ENCODE measurements around the gene SLC26A9. TPM values are rescaled to one million over a fixed set of nuclear protein-coding genes. Genes with fewer than 3 reads are reported as not detected.
A peak's percentile ranks its signal among the peaks of the same experiment; 100 is the strongest.

The SLC26A9 gene
- total RNA-seq, 1 donor = not detected

- no peak overlapping the region for H3K4me3 ChIP-seq (ENCODE audit: low read depth, low read length)
- TF ChIP-seq CTCF (IDR thresholded peaks at IDR 0.05; ENCODE audit: insufficient read depth, low read depth, low read length) = no peak
- DNase-seq (ENCODE audit: low read depth) = no peak
Measured at GRCh38 chr1:205928317-205928716, 14.9 kb downstream of the SLC26A9 start.

GRCh38 chr1:205927676-205928075 is 15.6 kb downstream of the SLC26A9 start:
- DNase-seq (ENCODE audit: low read depth) = no peak
- H3K4me3 ChIP-seq (ENCODE audit: low read depth, low read length) = no peak overlapping the region
- TF ChIP-seq CTCF (IDR thresholded peaks at IDR 0.05; ENCODE audit: insufficient read depth, low read depth, low read length) = no peak

GRCh38 chr1:205927247-205927646 is 16.0 kb downstream of the SLC26A9 start:
- no peak for TF ChIP-seq CTCF (IDR thresholded peaks at IDR 0.05; ENCODE audit: insufficient read depth, low read depth, low read length)
- DNase-seq (ENCODE audit: low read depth) = no peak
- no peak overlapping the region for H3K4me3 ChIP-seq (ENCODE audit: low read depth, low read length)

GRCh38 chr1:205926636-205927035 is 16.6 kb downstream of the SLC26A9 start:
- no peak for DNase-seq (ENCODE audit: low read depth)
- TF ChIP-seq CTCF (IDR thresholded peaks at IDR 0.05; ENCODE audit: insufficient read depth, low read depth, low read length) = no peak
- no peak overlapping the region for H3K4me3 ChIP-seq (ENCODE audit: low read depth, low read length)

GRCh38 chr1:205926213-205926612 is 17.0 kb downstream of the SLC26A9 start:
- no peak for TF ChIP-seq CTCF (IDR thresholded peaks at IDR 0.05; ENCODE audit: insufficient read depth, low read depth, low read length)
- DNase-seq (ENCODE audit: low read depth) = peak; percentile 15
- no peak overlapping the region for H3K4me3 ChIP-seq (ENCODE audit: low read depth, low read length)

- TF ChIP-seq CTCF (IDR thresholded peaks at IDR 0.05; ENCODE audit: insufficient read depth, low read depth, low read length) = no peak
- H3K4me3 ChIP-seq (ENCODE audit: low read depth, low read length) = no peak overlapping the region
- DNase-seq (ENCODE audit: low read depth) = peak; percentile 76
Measured at GRCh38 chr1:205925736-205926135, 17.5 kb downstream of the SLC26A9 start.

- no peak for TF ChIP-seq CTCF (IDR thresholded peaks at IDR 0.05; ENCODE audit: insufficient read depth, low read depth, low read length)
- no peak overlapping the region for H3K4me3 ChIP-seq (ENCODE audit: low read depth, low read length)
- DNase-seq (ENCODE audit: low read depth) = no peak
Measured at GRCh38 chr1:205924460-205924790, 18.8 kb downstream of the SLC26A9 start.
